Measurements from ENCODE around the gene KCND3.

KCND3 gene

DNA sequence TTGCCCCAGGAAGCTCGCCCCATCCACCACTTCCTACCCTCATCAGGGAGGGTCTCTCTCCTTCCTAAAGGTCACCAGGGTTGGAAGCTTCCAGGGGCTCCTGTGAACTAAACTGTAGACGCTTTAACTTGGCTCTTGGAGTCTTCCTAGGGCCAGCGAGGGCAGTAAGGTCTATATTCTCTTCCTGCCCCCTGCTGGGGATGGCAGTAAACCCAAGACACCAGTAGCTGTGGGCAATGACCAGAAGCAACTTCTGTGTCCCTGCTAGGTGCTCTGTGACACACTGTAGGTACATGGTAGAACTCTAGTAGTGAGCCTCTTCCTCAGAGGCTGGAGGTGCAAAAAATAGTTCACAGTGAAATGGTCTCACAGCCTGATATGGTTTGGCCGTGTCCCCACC lies 30.0 kb downstream of the KCND3 start:
- no peak for DNase-seq (ENCODE audit: low read depth in 2 of 2)

DNA sequence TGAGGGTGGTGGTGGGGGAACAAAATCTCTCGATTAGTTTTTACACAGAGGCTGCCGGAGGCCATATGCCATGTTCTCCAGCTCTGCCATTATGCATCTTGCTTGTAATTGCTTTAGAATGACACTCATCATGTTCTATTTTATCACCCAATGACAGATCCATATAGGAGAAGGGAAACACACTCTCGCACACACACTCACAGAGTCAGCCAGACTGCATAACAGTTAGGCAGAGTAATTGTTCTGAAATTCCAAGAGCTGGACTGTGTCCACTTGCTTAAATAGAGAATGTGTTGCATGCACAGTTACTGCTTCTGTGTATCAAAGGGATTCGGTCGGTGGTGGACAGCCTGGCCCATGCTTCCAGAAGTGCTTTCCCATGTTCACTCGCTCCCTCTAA lies 30.6 kb downstream of the KCND3 start:
- no peak for DNase-seq (ENCODE audit: low read depth in 2 of 2)

DNA sequence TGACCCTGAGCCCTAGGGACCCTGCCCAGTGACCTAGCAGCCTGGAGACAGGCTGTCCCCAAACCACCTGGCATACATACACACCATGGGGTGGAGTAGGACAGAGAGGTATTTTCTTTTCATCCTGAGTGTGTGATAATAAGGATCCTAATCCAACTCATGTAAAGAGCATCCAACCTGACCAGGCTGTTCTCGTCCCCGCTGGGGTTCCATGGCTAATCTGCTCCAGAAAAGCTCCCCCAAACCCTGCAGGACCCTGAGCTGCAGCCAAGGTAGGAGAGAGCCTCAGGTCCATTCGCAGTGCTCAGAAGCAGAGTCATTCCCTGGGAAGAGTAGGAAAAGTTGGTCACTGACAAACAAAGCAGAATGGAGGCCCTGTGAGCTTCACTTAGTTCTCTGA lies 31.4 kb downstream of the KCND3 start:
- DNase-seq (ENCODE audit: low read depth in 2 of 2), result no peak

DNA sequence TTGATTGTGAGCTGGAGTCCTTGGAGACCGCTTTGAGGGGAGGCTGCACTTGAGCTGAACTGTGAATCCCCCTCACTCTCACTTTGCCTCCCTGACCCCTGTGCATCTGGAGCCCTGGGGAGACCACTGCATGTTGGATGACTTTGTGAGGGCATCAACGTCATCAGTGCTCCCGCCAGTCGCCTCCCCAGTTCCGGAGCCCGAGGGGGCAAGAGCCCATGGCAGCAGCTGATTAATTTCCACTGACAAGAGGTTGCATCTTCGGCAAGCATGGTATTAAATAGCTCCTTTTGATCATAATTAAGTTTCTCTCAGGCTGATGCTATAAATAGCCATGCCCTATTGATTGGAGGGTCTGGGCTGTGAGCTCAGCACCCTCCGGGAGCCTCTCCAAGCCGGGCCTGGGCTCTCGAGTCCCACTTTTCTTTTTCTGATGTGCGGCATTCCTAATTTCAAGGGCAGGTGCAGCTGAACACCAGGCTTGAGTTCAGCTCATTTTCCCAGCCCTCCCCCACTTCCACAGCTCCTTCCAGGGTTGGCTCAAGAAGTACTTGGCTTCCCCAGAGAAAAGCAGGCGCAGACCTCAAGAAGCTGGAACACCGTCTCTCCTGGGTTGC lies 33.2 kb downstream of the KCND3 start:
- no peak for DNase-seq (ENCODE audit: low read depth in 2 of 2)

DNA sequence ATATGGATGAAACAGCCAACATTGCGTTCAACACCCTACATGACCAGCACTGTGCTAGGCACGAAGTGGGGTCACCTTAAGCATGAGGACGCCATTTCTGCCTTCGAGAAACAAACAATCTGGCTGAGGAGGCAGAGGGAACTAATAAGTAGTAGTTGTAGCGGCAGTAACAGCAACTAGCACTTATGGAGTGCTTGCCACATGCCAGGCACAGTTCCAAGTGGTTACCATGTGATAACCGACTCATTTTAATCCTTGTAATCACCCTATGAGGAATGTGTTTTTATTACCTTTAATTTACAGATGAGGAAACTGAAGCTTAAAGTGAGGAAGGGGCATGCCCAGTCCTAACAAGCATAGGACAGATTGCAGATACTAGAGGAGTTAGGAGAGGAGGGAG lies 33.7 kb downstream of the KCND3 start:
- DNase-seq (ENCODE audit: low read depth in 2 of 2), result no peak

DNA sequence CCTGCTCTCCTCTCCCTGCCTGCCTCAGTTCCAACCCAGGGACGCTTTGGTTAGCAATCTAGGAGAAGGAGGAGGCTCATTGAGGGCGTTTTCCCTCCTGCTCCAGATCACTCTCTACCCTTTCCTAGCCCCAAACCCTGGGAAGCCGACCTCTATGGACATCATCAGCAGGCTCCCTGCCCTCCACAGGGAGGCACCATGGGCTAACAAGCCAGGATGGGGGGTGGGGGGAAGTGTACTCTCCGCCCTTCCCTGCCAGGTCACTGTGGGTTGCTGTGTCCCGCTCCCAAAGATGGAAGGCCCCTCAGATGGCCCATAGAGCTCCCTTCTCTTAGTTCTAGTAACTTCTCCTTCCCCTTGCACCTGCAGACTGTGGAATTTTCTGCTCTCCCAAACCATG lies 35.7 kb downstream of the KCND3 start:
- no peak for DNase-seq (ENCODE audit: low read depth in 2 of 2)

DNA sequence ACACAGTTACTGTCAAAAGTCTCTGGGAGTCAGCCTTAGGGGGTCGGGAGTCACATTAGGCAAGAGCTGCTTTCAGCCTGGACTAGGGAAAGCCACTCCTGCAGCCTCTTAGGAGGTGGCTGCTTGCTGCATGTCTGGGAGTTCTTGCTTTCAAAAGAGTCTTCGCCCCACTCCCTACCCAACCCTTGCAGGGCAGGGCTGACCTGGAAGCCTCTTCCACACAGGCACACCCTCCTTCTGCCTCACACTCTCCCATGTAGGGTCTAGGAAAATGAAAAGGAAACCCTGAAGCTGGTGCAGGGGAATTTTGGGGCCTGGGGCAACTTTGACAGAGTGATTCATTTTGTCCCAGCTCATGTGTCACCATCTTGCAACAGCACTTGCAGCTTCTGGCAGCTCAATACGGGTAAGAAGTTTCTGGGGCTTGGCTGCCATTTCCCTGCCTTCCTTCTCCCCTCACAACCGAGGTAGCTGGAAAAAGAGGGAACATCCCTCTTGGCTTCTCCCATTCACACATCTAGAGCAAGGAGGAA lies 37.3 kb downstream of the KCND3 start:
- no peak for DNase-seq (ENCODE audit: low read depth in 2 of 2)

DNA sequence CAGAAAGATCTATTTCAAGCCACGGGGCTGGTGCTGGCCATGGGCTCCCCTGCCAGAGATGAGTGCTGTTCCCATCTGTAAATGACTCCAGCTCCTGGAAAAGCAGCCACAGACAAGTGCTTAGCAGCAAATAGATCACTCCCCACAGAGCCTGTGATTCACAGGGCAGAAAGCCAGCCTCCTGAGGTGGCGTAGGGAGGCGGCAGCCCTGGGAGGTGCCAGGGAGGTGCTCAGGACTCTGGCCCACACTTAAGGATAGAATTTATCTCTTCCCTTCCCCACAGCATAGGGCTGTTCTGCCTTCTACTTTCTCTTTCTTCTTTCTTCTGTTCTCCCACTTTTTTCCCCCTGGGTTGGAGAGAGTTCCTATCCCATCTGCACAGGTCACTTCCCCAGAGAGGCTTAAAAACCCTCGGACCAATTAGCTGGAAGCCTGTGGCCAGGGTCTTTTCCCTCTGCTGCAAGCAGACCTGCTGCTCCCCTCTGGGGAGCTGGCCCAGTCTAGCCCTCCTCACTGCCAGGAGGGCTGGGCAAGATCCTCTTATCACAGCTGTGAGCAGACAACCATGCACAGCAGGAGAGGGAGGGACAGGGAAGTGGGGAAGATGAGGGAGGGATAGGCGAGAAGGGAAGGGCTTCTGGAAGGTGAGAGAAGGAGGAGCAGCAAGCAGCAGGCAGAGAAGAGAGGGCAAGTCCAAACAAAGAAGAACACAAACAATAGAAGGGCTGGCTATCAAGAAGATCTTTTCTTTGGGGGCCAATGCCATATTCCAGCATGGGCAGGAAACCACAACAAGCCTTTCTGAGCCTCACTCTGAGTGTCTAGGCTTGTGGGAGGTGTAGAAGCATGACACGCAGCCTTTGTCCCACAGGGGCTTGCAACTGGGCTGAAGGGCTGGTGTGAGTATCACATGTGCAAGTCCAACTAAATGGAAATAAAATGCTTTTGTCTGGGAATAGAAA lies 41.0 kb downstream of the KCND3 start:
- DNase-seq (ENCODE audit: low read depth in 2 of 2), result no peak

DNA sequence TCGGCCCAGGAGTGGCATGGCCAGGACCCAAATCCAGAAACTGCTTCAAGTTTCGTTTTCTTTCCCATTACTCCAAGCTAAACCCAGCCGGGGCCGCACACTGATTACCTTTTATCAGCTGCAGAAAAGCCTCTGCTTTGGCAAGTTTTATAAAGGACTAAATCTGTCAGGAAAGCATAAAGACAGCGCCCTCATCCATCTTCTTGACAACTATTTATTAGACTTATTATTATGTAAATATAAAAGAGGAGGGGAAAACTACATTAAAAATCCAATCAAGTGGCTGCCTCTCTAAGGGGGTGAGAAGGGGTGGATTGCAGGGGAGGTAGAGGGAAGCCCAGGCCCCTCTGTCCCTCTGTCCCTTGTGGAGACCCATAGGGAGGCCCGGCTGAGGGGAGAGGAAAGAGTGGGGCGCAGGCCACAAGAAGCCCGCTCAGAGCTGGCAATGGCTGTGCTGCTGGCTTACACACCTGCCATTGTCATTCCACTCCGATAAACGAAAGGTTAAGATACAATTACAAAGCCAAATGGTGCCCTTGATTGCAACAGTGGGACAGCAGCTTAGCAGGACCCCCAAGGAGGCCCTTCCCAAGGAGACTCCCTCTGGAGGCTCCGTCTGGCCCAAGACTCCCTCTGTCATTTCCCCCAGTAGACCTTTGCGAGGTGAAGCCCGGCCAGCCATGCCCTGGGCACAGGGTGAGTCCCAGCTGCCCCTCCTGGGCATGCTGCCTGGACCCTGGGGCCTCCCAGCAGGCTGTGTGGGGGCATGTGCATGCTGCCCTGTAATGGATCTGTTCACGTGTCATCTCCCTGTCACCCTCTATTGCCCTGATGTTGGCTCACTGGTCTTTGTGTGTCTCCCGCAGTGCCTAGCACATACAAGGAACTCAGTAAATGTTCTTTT lies 45.4 kb downstream of the KCND3 start:
- no peak for DNase-seq (ENCODE audit: low read depth in 2 of 2)

DNA sequence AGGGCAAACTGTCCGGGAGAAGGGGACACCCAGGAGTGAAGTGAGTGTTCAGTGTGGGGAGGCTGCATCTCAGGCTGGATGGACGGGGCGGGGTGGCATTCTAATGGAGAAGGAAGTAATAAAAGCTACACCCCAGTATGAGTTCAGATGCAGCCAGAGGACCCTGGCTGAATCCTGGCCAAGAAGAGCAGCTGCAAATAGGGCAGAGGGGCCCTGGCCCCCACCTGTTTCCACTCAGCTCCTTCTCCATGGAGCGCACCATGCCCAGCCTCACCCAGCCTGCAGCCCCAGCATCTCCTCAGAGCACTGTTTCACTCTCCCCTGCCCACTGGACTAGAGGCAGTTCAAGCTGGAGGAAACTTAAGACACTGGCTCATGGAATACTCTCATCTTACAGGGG lies 46.4 kb downstream of the KCND3 start:
- DNase-seq (ENCODE audit: low read depth in 2 of 2), result no peak

DNA sequence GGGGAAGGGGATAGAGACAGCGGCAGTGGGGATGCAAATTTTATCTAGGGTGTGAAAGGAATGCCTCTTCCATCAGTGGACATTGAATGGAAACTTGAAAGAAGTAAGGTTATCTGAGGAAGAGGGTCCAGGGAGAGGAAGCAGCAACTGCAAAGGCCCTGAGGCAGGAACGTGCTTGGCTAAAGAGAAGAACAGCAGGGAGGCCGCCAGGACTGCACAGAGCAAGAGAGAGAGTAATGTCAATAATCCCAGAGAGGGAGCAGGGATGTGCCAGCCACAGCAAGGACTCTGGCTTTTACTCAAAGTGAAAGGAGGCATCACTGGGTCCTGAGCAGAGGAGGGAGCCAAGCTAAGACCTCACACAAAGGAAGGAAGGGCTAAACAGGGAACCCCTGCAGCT lies 50.9 kb downstream of the KCND3 start:
- DNase-seq (ENCODE audit: low read depth in 2 of 2), result no peak

DNA sequence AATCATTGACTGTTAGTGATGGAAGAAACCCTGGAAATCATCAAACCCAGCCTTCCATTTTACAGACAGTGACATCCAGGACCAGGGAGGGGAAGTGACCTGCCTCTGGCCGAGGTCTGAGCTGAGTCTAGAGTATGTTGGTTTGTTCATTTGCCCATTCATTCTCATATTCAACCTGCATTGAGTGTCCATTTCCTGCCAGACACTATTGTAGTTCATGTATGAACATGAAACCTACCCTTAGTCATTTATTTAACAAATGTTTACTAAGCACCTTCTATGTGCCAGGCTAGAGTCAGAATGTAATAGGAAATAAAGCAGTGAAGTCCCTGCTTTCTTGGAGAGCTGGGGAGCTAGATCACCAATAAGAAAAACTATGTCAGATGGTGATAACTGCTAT lies 51.3 kb downstream of the KCND3 start:
- no peak for DNase-seq (ENCODE audit: low read depth in 2 of 2)

DNA sequence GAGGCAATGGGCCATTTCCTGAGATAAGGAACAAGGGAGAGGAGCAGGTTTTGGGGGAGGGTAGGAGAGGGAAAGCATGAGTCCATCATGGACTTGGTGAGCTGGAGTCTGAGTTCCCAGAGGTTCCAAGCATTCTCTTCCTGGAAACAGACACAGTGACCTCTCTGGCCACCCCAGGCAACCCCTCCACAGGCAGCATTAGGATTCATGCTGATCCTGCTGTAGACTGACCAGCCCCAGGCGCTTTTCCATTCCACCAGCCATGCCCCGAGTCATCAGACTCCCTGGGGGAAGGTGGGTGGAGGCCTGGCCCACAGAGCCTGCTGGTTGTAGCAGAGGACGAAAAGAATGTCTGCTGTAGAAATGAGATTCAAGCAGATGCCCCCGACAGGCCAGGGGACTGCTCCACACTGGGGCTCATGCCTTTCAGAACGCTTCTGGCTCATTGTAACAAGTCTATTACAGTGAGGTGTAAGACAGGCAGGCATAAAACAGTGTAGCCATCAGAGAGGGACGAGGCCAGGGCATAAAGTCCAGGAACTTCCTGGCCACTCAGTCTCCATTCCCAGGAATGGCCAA lies 52.2 kb downstream of the KCND3 start:
- DNase-seq (ENCODE audit: low read depth in 2 of 2), result no peak

DNA sequence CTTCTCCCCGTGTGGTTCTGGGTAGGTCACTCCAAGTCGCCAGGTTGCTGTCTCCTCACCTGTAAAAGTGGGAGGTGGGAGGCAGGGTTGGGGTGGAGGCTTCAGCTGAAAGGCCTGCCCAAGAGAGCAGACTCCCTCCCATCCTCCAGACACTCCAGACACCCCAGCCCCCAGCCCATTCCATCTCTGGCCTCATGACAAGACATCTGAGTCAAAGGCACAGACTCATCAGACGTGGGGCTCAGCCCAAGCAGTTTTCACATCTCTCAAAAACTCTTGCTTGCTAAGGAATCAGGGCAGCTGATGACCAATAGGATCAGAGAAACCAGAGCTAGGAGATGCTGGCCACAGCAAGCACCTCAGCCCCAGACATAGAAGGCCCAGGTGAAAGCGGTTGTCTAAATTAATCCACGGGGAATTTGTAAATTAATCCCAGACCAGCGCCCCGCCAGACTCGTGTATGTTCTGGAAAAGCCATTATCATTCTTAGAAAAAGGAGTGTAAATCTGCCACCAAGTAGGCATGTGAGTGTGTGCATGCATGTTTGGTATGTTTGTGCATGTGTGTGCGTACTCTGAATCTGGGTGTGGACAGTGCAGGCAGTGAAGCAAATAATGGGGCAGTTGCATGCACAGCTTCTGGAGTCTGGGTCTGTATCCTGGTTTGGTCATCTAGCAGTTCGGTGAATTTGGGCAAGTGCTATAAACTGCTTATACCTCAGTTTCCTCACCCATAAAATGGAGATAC lies 55.2 kb downstream of the KCND3 start:
- DNase-seq (ENCODE audit: low read depth in 2 of 2), result no peak

DNA sequence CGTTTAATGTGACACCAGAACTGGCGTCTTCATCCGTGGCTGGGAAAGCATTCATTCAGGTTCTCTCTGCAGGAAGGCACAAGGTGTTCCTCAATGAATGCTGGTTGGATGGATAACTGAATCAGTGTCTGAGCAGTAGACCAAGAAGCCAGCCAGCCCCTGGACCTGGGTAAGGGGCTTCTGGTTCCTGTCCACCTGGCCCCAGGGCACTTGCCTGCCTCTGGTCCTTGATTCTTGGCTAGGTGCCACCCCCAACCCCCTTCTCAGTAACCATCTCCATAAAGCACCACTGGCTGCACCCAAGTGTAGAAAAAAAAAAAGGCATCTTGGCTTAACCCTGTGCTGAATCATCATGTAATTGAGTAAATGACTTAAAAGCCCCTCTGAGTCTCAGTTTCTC lies 59.1 kb downstream of the KCND3 start:
- DNase-seq (ENCODE audit: low read depth in 2 of 2), result no peak

DNA sequence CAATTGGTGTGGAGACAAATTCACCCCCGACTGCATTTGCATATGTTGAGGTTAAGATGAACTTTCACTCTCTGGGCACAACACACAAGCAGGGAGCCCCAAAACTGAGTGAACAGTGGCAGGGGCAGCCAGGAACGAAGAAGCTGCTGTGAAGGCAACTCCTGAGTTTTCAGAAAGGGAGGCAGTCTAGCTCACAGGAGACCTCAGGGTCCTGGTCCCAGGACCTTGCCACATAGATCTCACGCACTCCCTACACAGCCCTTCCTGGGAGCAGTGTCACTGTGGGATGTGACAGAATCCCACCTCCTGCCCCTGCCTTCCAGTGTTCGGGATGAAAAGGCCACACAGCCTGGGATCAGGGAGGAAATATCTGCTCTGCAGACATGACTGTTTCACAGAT lies 60.9 kb downstream of the KCND3 start:
- no peak for DNase-seq (ENCODE audit: low read depth in 2 of 2)

DNA sequence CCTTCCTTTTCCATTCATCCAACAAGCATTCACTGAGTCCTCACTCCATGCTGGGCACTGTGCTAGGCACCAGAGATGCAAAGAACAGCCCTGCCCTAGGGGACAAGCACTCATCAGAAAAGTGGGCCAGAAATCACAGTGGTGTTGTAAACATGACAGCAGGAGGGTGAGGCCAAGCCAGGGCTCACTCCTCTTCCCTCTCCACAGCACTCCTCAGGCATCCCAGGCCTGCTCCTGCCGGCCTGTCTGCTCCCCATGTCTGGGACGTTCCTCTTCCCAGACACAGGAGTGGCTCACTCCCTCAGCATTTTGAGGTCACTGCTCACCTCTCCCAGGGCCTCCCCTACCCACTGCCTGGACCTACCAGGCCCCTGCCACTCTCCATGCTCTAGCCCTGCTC lies 61.8 kb downstream of the KCND3 start:
- no peak for DNase-seq (ENCODE audit: low read depth in 2 of 2)

DNA sequence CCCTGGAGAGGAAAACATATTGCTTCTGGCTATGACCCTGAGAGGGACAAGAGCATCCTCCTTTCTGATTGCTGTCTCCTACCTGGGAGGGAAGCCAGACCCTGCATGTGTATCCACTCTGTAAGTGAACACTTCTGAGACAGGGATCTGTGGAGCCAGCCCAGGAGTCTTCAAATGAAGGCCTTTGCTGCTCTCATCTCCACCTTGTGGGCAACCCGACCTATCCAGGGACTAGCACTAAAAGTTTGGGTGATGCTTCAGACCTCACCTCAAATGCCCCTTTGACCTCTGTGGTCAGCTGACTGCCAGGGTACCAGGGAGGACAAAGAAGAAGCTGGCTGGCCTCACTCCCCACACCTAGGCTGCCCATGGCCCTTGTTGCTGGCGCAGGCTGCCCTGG lies 64.7 kb downstream of the KCND3 start:
- DNase-seq (ENCODE audit: low read depth in 2 of 2), result no peak

DNA sequence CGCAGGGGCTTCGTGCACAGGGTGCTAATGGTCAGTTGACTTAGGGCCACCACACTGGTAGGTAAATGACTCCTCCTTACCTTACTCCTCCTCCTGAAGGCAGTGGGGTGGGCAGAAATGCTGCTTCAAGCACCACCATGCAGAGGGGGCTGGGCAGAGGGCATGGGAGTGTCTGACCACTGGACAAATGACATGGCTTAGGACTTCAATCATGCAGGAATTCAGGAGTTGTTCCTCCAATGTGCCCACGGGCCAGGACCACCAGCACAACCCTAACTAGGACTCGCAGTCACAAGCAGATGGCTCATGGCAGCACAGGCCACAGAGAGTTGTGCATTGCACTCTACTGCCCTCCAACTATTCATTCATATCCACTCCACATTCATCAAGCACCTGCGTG lies 65.7 kb downstream of the KCND3 start:
- no peak for DNase-seq (ENCODE audit: low read depth in 2 of 2)

DNA sequence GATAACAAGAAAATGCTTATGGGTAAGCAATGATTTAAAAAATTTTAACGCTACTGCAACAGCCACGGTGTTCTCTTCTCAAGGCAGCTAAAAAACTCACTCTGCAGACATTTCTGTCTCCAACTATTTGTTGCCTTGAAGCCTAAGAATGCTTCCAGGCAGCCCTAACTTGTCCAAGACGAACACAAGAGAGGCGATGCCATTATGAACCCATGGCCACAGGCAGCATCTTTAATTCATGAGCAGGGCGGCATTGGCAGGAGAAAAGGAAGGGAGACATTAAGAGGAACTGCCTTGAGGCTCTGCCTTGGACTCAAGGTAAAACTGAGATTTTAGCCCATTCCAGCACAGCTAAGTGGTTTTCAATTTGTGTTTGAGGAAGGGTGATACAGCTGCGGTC lies 67.5 kb downstream of the KCND3 start:
- no peak for DNase-seq (ENCODE audit: low read depth in 2 of 2)

Measured in stimulated activated CD4-positive, alpha-beta T cell treated with anti-CD3 and anti-CD28 coated beads, Interleukin-1b, Interleukin-23, amount 100 ng/mL, for 1 hour (primary cell).